MM.1S (cell line): Measurements from ENCODE around the gene TRAF3IP1.

Experiments used
- DNase-seq: peaks from one replicate; pipeline ENCODE4 v3.0.0-alpha.2; 2015
- H2AFZ ChIP-seq: fragments of 300-600 bp; sonication (generic); 2 replicates; pipeline ENCODE4 v1.6.0; 2016; ENCODE audit warnings: antibody characterized with exemption, low read length
- H3F3A ChIP-seq: fragments of 300-600 bp; sonication (generic); 2 replicates; pipeline ENCODE4 v1.6.1; 2016; ENCODE audit warnings: mild to moderate bottlenecking, antibody characterized with exemption, low read length, moderate library complexity, mixed read lengths; ENCODE audit not compliant: insufficient read depth
- H3K27ac ChIP-seq: fragments of 300-600 bp; sonication (generic); 2 replicates; pipeline ENCODE4 v1.5.1; 2016; ENCODE audit warnings: mild to moderate bottlenecking, low read length
- H3K27me3 ChIP-seq: fragments of 300-600 bp; sonication (generic); replicated peaks from 2 replicates; pipeline ENCODE4 v1.6.0; 2016; ENCODE audit warnings: low read length; ENCODE audit not compliant: insufficient read depth
- H3K36me3 ChIP-seq: fragments of 300-600 bp; sonication (generic); replicated peaks from 2 replicates; pipeline ENCODE4 v1.6.1; 2016; ENCODE audit warnings: mild to moderate bottlenecking, low read length, mixed read lengths; ENCODE audit not compliant: insufficient read depth
- H3K4me1 ChIP-seq: fragments of 300-600 bp; sonication (generic); 2 replicates; pipeline ENCODE4 v1.6.1; 2016; ENCODE audit warnings: low read length, mixed read lengths
- H3K4me2 ChIP-seq: fragments of 300-600 bp; sonication (generic); 2 replicates; pipeline ENCODE4 v1.6.0; 2016; ENCODE audit warnings: low read depth, low read length
- H3K4me3 ChIP-seq: fragments of 300-600 bp; sonication (generic); 2 replicates; pipeline ENCODE4 v1.5.1; 2016; ENCODE audit warnings: low read length, mixed read lengths
- H3K79me2 ChIP-seq: fragments of 300-600 bp; sonication (generic); 2 replicates; pipeline ENCODE4 v1.6.1; 2016; ENCODE audit warnings: mixed run types, low read length, mixed read lengths
- H3K9ac ChIP-seq: fragments of 300-600 bp; sonication (generic); 2 replicates; pipeline ENCODE4 v1.6.1; 2016; ENCODE audit warnings: low read length, mixed read lengths
- H3K9me2 ChIP-seq: fragments of 300-600 bp; sonication (generic); replicated peaks from 2 replicates; pipeline ENCODE4 v1.6.1; 2016; ENCODE audit warnings: mild to moderate bottlenecking, low read length, mixed read lengths; ENCODE audit not compliant: insufficient read depth
- H3K9me3 ChIP-seq: fragments of 300-600 bp; sonication (generic); replicated peaks from 2 replicates; pipeline ENCODE4 v1.6.1; 2016; ENCODE audit warnings: mild to moderate bottlenecking, low read length, mixed read lengths; ENCODE audit not compliant: insufficient read depth
- H4K20me1 ChIP-seq: fragments of 300-600 bp; sonication (generic); 2 replicates; pipeline ENCODE4 v1.6.1; 2016; ENCODE audit warnings: mild to moderate bottlenecking, low read length, moderate library complexity, mixed read lengths; ENCODE audit not compliant: insufficient read depth
- CTCF ChIP-seq: fragments of 300-600 bp; sonication (generic); IDR thresholded peaks from 2 replicates; pipeline ENCODE4 v1.5.1; 2016; ENCODE audit warnings: antibody characterized with exemption, low read length, mixed read lengths
- EZH2 ChIP-seq: fragments of 300-600 bp; sonication (generic); optimal IDR thresholded peaks from 2 replicates; pipeline ENCODE3; 2017; ENCODE audit warnings: low read depth, mild to moderate bottlenecking, antibody characterized with exemption, low read length, mixed read lengths
- EZH2phosphoT487 ChIP-seq: fragments of 300-600 bp; sonication (generic); IDR thresholded peaks from 2 replicates; pipeline ENCODE4 v1.6.1; 2018; ENCODE audit warnings: antibody characterized with exemption, low read length

The TRAF3IP1 gene

GRCh38 chr2:238285653-238286082, 34.6 kb upstream of the TRAF3IP1 start:
- Histone ChIP-seq H3K4me2 (no peak overlapping the region), H2AFZ (no peak overlapping the region), H3K9me2 (no peaks in the 10 kb centered on the region), H3K79me2 (peaks cover 72% of the 10 kb centered on the region), H3K27ac (no peak overlapping the region), H3K27me3 (no peaks in the 10 kb centered on the region), H3K9ac (no peak overlapping the region), H3F3A (0 out of 2 replicates have a peak, but pooled peaks cover 4% of the 10 kb centered on the region), H3K9me3 (no peaks in the 10 kb centered on the region), H3K4me1 (peaks cover 8% of the 10 kb centered on the region), H3K4me3 (no peak overlapping the region), H3K36me3 (no peaks in the 10 kb centered on the region), H4K20me1 (no peaks in the 10 kb centered on the region)
- TF ChIP-seq EZH2phosphoT487: no peak
- no peak for TF ChIP-seq EZH2
- TF ChIP-seq CTCF: no peak
- no peak for DNase-seq

- H3K9ac ChIP-seq: no peak overlapping the region
- H4K20me1 ChIP-seq: no peaks in the 10 kb centered on the region
- TF ChIP-seq EZH2: no peak
- TF ChIP-seq CTCF: no peak
- TF ChIP-seq EZH2phosphoT487: no peak
Observed at GRCh38 chr2:238286095-238286494, 34.2 kb upstream of the TRAF3IP1 start.

GRCh38 chr2:238286551-238286950, 33.8 kb upstream of the TRAF3IP1 start:
- H3K9ac ChIP-seq: no peak overlapping the region
- H3K4me3 ChIP-seq: no peak overlapping the region
- H3F3A ChIP-seq: 0 out of 2 replicates have a peak, but pooled peaks cover 4% of the 10 kb centered on the region
- TF ChIP-seq EZH2phosphoT487 (no peak), CTCF (no peak), EZH2 (no peak)
- DNase-seq: no peak
- H3K4me2 ChIP-seq: no peak overlapping the region
- H3K9me2 ChIP-seq: no peaks in the 10 kb centered on the region
- no peaks in the 10 kb centered on the region for H3K9me3 ChIP-seq
- H4K20me1 ChIP-seq: no peaks in the 10 kb centered on the region
- no peaks in the 10 kb centered on the region for H3K27me3 ChIP-seq
- H3K4me1 ChIP-seq: peaks cover 8% of the 10 kb centered on the region
- H3K27ac ChIP-seq: no peak overlapping the region
- H3K79me2 ChIP-seq: peaks cover 67% of the 10 kb centered on the region
- no peak overlapping the region for H2AFZ ChIP-seq
- H3K36me3 ChIP-seq: no peaks in the 10 kb centered on the region

More at GRCh38 chr2:238286095-238286494, 34.2 kb upstream of the TRAF3IP1 start:
- no peaks in the 10 kb centered on the region for H3K9me3 ChIP-seq
- peaks cover 8% of the 10 kb centered on the region for H3K4me1 ChIP-seq
- peaks cover 71% of the 10 kb centered on the region for H3K79me2 ChIP-seq
- no peaks in the 10 kb centered on the region for H3K36me3 ChIP-seq
- no peaks in the 10 kb centered on the region for H3K27me3 ChIP-seq
- H3K27ac ChIP-seq: no peak overlapping the region
- DNase-seq: no peak
- H3K9me2 ChIP-seq: no peaks in the 10 kb centered on the region
- H3K4me2 ChIP-seq: no peak overlapping the region
- no peak overlapping the region for H3K4me3 ChIP-seq
- H3F3A ChIP-seq: 0 out of 2 replicates have a peak, but pooled peaks cover 4% of the 10 kb centered on the region
- H2AFZ ChIP-seq: no peak overlapping the region
